K562 (cell line): Measurements from ENCODE around the gene PLD1. TPM values are rescaled to one million over a fixed set of nuclear protein-coding genes. Genes with fewer than 3 reads are reported as not detected.
A peak's percentile ranks its signal among the peaks of the same experiment; 100 is the strongest.

Source experiments
- ATAC-seq: fragments of 200-7000 bp; cut with Tn5 transposase; 3 replicates; pipeline ENCODE4 v1.9.1; 2020; ENCODE audit warnings: moderate library complexity
- BruUV-seq: library from RNA; stranded (reverse); fragments of 400-500 nt; replicated peaks from 2 replicates; lab custom pipeline; 2021; lab: Mats Ljungman, UMichigan
- CTCF ChIA-PET: fragments of 300-600 bp; formaldehyde crosslinking; extraction: SDS; loops from one replicate; lab custom pipeline; 2021; ENCODE audit warnings: low intra/inter-chr PET ratio; lab: Yijun Ruan, JAX
- POLR2A ChIA-PET: fragments of 300-600, 350-650 bp; sonication (Branson Sonifier 250); formaldehyde crosslinking; extraction: SDS; loops from one replicate; lab custom pipeline; 2021; ENCODE audit warnings: antibody characterized with exemption, inconsistent platforms; lab: Yijun Ruan, JAX
- DNase-seq, 4 experiments: peaks; one replicate each; pipeline versions ENCODE4 v3.0.0 to v3.0.0-alpha.2; 2011 to 2018; ENCODE audit warnings: low spot score in 3 of 4, mixed read lengths in 3 of 4; ENCODE audit errors: extremely low read depth in 1 of 4
- FAIRE-seq: peaks from 2 replicates; lab custom pipeline; 2011; peaks lifted over from hg19 to GRCh38; lab: Jason Lieb, UNC
- H2AFZ ChIP-seq: 2 replicates; pipeline ENCODE4 v1.6.0; 2011; ENCODE audit warnings: low read depth, low read length, control low read depth, inconsistent platforms
- H3K27ac ChIP-seq: fragments of 200-600 bp; 3 replicates; pipeline ENCODE4 v1.8.0; 2011; ENCODE audit warnings: low read depth, mild to moderate bottlenecking, control low read depth, inconsistent platforms, low read length, moderate library complexity, mixed read lengths; ENCODE audit errors: extremely low read depth
- H3K27me3 ChIP-seq, 2 experiments: fragments of 300-600 bp in 1 of 2; 2 replicates in 1 of 2; 3 replicates in 1 of 2; pipeline versions ENCODE4 v1.6.0 to v1.8.0; 2011; ENCODE audit warnings: inconsistent platforms in 2 of 2, low read length in 2 of 2, mild to moderate bottlenecking in 1 of 2, mixed read lengths in 1 of 2, moderate library complexity in 1 of 2; ENCODE audit not compliant: control insufficient read depth in 2 of 2, insufficient read depth in 2 of 2
- H3K36me3 ChIP-seq: fragments of 300-600 bp; 3 replicates; pipeline ENCODE4 v1.8.0; 2011; ENCODE audit warnings: mild to moderate bottlenecking, low read length, inconsistent platforms; ENCODE audit not compliant: control insufficient read depth, insufficient read depth
- H3K4me1 ChIP-seq, 2 experiments: fragments of 200-600 bp in 1 of 2; replicated peaks in 1 of 2; 2 replicates in 1 of 2; 3 replicates in 1 of 2; pipeline versions ENCODE4 v1.5.1 to v1.8.0; 2011; ENCODE audit warnings: inconsistent platforms in 2 of 2, low read length in 2 of 2, mild to moderate bottlenecking in 1 of 2, mixed read lengths in 1 of 2, moderate library complexity in 1 of 2; ENCODE audit not compliant: control insufficient read depth in 2 of 2, insufficient read depth in 2 of 2
- H3K4me2 ChIP-seq: 2 replicates; pipeline ENCODE4 v1.6.1; 2011; ENCODE audit warnings: low read length, control low read depth, inconsistent platforms, mixed read lengths; ENCODE audit not compliant: insufficient read depth
- H3K4me3 ChIP-seq: fragments of 200-600 bp; sonication (generic), shearing (Covaris generic); 2 replicates; pipeline ENCODE4 v1.5.1; 2016; ENCODE audit warnings: control low read depth, inconsistent platforms
- H3K79me2 ChIP-seq: fragments of 200-600 bp; 3 replicates; pipeline ENCODE4 v1.8.0; 2011; ENCODE audit warnings: low read length, inconsistent platforms; ENCODE audit not compliant: control insufficient read depth, insufficient read depth
- H3K9ac ChIP-seq, 2 experiments: 2 replicates each; pipeline versions ENCODE4 v1.6.0 to v1.6.1; 2011; ENCODE audit warnings: low read depth in 2 of 2, low read length in 2 of 2, control low read depth in 1 of 2, inconsistent platforms in 1 of 2, mild to moderate bottlenecking in 1 of 2, mixed read lengths in 1 of 2; ENCODE audit not compliant: insufficient read depth in 1 of 2
- H3K9me1 ChIP-seq: one replicate; pipeline ENCODE4 v1.6.0; 2011; ENCODE audit warnings: inconsistent platforms, mild to moderate bottlenecking, low read length, moderate library complexity; ENCODE audit not compliant: control insufficient read depth, insufficient read depth
- H3K9me3 ChIP-seq: replicated peaks from 2 replicates; pipeline ENCODE4 v1.5.1; 2011; ENCODE audit warnings: low read depth, low read length, inconsistent platforms; ENCODE audit not compliant: control insufficient read depth, insufficient read depth
- H4K20me1 ChIP-seq: replicated peaks from 2 replicates; pipeline ENCODE4 v1.6.1; 2011; ENCODE audit warnings: low read length, inconsistent platforms, mixed read lengths; ENCODE audit not compliant: control insufficient read depth, insufficient read depth
- ARID1B ChIP-seq: fragments of 450-650 bp; IDR thresholded peaks from 2 replicates; pipeline ENCODE4 v1.6.1; 2016; ENCODE audit warnings: antibody characterized with exemption, mild to moderate bottlenecking, inconsistent platforms
- ASH1L ChIP-seq: fragments of 450-650 bp; IDR thresholded peaks from 2 replicates; pipeline ENCODE4 v1.6.1; 2018; ENCODE audit warnings: borderline replicate concordance, mild to moderate bottlenecking, low read depth; ENCODE audit not compliant: partially characterized antibody
- CREBBP ChIP-seq: IDR thresholded peaks from one replicate; pipeline ENCODE4 v1.6.1; 2012; ENCODE audit warnings: low read depth, mild to moderate bottlenecking, control low read depth, inconsistent platforms, low read length
- FOXK1 ChIP-seq: sonication (generic); formaldehyde crosslinking; IDR thresholded peaks from 2 replicates; pipeline ENCODE4 v1.8.0; 2022; ENCODE audit warnings: missing genetic modification reagents, mild to moderate bottlenecking, borderline replicate concordance
- MYNN ChIP-seq, 2 experiments: sonication (generic); formaldehyde crosslinking in 1 of 2; IDR thresholded peaks; 2 replicates each; pipeline versions ENCODE4 v1.5.0 to v1.6.1; 2016 to 2020; ENCODE audit warnings: antibody characterized with exemption in 1 of 2, missing genetic modification reagents in 1 of 2
- RAD21 ChIP-seq, 2 experiments: fragments of 250-450 bp in 1 of 2; fragments of 450-650 bp in 1 of 2; sonication (Bioruptor Pico) in 1 of 2; formaldehyde crosslinking in 1 of 2; IDR thresholded peaks in 1 of 2; conservative IDR thresholded peaks in 1 of 2; 2 replicates each; pipeline versions ENCODE4 v1.4.0 to v1.8.0; 2020 to 2022; ENCODE audit warnings: mild to moderate bottlenecking in 2 of 2, moderate library complexity in 1 of 2
- RBFOX2 ChIP-seq: fragments of 200-400 bp; formaldehyde crosslinking; IDR thresholded peaks from 2 replicates; pipeline ENCODE4 v1.6.1; 2017; ENCODE audit warnings: low read depth, mild to moderate bottlenecking, low read length, moderate library complexity
- RFX5 ChIP-seq: IDR thresholded peaks from 2 replicates; pipeline ENCODE4 v1.6.1; 2011; ENCODE audit warnings: low read depth, mild to moderate bottlenecking, improper control_type of control experiment, low read length
- SRSF7 ChIP-seq: fragments of 200-400 bp; formaldehyde crosslinking; optimal IDR thresholded peaks from 2 replicates; pipeline ENCODE3; 2017; ENCODE audit warnings: mild to moderate bottlenecking, low read depth, low read length
- TBP ChIP-seq: optimal IDR thresholded peaks from 2 replicates; pipeline ENCODE3; 2011; ENCODE audit warnings: low read depth, low read length, improper control_type of control experiment
- TCF3 ChIP-seq: sonication (generic); formaldehyde crosslinking; IDR thresholded peaks from 2 replicates; pipeline ENCODE4 v1.4.0; 2020; ENCODE audit warnings: mild to moderate bottlenecking, missing genetic modification reagents
- TEAD1 ChIP-seq, 2 experiments: fragments of 450-650 bp in 1 of 2; sonication (generic) in 1 of 2; formaldehyde crosslinking; IDR thresholded peaks; 2 replicates each; pipeline versions ENCODE4 v1.4.0 to v1.8.0; 2020 to 2022; ENCODE audit warnings: mild to moderate bottlenecking in 2 of 2, missing genetic modification reagents in 1 of 2
- ZC3H4 ChIP-seq: sonication (generic); formaldehyde crosslinking; IDR thresholded peaks from 2 replicates; pipeline ENCODE4 v1.9.0; 2021; ENCODE audit warnings: missing genetic modification reagents, borderline replicate concordance
- ZNF146 ChIP-seq: IDR thresholded peaks from one replicate; pipeline ENCODE4 v1.6.1; 2018; ENCODE audit warnings: missing compliant biosample characterization; ENCODE audit not compliant: unreplicated experiment
- ZNF174 ChIP-seq: fragments of 250-450 bp; sonication (Bioruptor Pico); IDR thresholded peaks from 2 replicates; pipeline ENCODE4 v1.4.0; 2020; ENCODE audit warnings: mild to moderate bottlenecking
- ZNF175 ChIP-seq: fragments of 200-800 bp; sonication (Bioruptor generic); IDR thresholded peaks from 2 replicates; pipeline ENCODE4 v1.6.1; 2016; ENCODE audit warnings: low read depth, mild to moderate bottlenecking, missing genetic modification characterization, missing compliant biosample characterization
- ZNF197 ChIP-seq: fragments of 200-800 bp; sonication (Bioruptor generic); IDR thresholded peaks from 2 replicates; pipeline ENCODE4 v1.6.1; 2016; ENCODE audit warnings: low read depth, missing genetic modification characterization, missing compliant biosample characterization
- ZNF316 ChIP-seq: fragments of 450-650 bp; IDR thresholded peaks from 2 replicates; pipeline ENCODE4 v1.6.1; 2016
- WGBS: fragments of 100-300 bp; shearing (Covaris generic); methylation state at CpG from one replicate; pipeline ENCODE4 v1.1.6; 2016; ENCODE audit warnings: low coverage, mixed read lengths; ENCODE audit not compliant: insufficient coverage; ENCODE audit errors: missing lambda C conversion rate; 5-methylcytosine and 5-hydroxymethylcytosine counted together
- in situ Hi-C: fragments of 300-500 bp; cut with MboI; formaldehyde crosslinking; loops from 4 replicates; pipeline ENCODE4 v1.15.0; 2018; ENCODE audit warnings: inconsistent platforms, mixed read lengths
- intact Hi-C: fragments of 100-400 bp; cut with micrococcal nuclease; formaldehyde crosslinking; loops from 2 replicates; pipeline ENCODE4 v1.14.2; 2022
- polyA plus RNA-seq, 8 experiments: library from polyadenylated mRNA; depleted of rRNA in 4 of 8; stranded (reverse) in 5 of 8; unstranded in 3 of 8; fragments of >200 nt; fragmentation: Nextera tagmentation in 2 of 8; fragmentation: Illumina TruSeq in 1 of 8; extraction: Ambion mirVana in 2 of 8; extraction: Trizol in 1 of 8; gene quantifications; 2 replicates each; pipeline versions ENCODE4 v1.2.1 to v1.2.3, GENCODE V29; 2011 to 2014; ENCODE audit warnings: inconsistent platforms in 1 of 8, missing spikeins in 1 of 8
- total RNA-seq, 7 experiments: library from RNA; depleted of rRNA in 6 of 7; stranded (reverse); fragments of >200 nt in 6 of 7; fragmentation: Illumina TruSeq in 2 of 7; extraction: Trizol in 2 of 7; gene quantifications; 2 replicates each; pipeline versions ENCODE4 v1.2.1 to v1.2.3, GENCODE V29; 2011 to 2021; ENCODE audit warnings: low replicate concordance in 1 of 7
- TF ChIP-seq, protein P1 (sequence below): fragments of 450-650 bp; IDR thresholded peaks from 2 replicates; pipeline ENCODE4 v1.6.1; 2016; ENCODE audit warnings: borderline replicate concordance
- TF ChIP-seq, protein P2 (sequence below): fragments of 250-450 bp; sonication (Bioruptor Pico); IDR thresholded peaks from 2 replicates; pipeline ENCODE4 v1.4.0; 2020; ENCODE audit warnings: mild to moderate bottlenecking, moderate library complexity

PLD1 gene
- total and polyA plus RNA-seq, 9 of the 15 experiments (the other 6 are each of a cell fraction or from before 2014, with no cell fraction given), result 8.4 to 26.1 (median 18.6) TPM

DNA sequence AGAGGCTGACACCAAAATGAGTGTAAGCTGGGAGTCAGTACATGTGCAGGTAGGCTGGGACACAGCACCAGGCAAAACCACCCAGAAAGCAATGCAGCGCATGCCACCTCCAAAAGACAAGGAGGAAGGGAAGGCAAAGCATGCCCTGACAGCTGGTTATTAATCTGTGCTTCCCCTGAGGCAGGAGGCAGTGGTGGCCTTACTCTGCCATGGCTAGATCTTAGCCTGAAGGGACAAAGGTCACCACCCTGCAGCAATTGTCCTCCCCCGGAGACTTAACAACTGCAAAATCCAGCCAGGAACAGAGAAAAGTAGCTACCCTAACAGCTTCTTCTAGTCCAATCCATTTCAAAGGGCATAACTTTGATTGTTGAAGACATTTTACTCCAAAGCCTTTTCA lies 73.7 kb downstream of the PLD1 start:
- no peak for ATAC-seq
- intact Hi-C loops, result no loop called here

DNA sequence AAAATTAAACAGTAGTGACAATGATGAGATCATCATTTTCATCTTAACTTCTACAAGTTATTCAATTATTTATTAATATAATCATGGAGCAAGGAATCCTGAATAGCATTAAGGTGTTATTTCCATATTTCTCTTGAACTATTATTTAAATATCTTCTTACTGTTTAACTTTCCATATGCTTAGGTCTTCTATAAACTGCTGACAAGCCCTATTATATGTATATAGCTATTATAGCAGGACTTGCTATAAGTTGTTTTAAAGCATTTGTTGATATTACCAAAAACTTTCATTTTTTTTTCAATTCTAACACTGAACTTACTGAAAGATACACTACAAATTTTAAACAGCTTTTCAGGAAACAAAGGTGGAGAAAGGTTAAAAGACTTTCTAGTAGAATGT lies 76.7 kb downstream of the PLD1 start:
- ChIA-PET CTCF (no interaction called here), POLR2A (interaction anchor here (0.6 kb wide), 1 partner anchor 36 kb away, joined by 3 read pairs; no protein-coding TSS in a partner anchor)
- Histone ChIP-seq H4K20me1 (no peaks in the 10 kb centered on the region), H3K79me2 (no peaks in the 10 kb centered on the region), H3K27ac (no peak overlapping the region), H3K9ac (no peak overlapping the region), H3K4me3 (no peak overlapping the region), H3K4me2 (no peak overlapping the region), H3K9me1 (no peaks in the 10 kb centered on the region), H3K9me3 (no peaks in the 10 kb centered on the region), H3K36me3 (peaks cover 3% of the 10 kb centered on the region; the same call in 2 of the 3 replicates), H2AFZ (no peak overlapping the region), H3K27me3 (no peaks in the 10 kb centered on the region), H3K4me1 (no peaks in the 10 kb centered on the region)
- ATAC-seq (no peak), FAIRE-seq (no peak), DNase-seq (no peak)
- intact Hi-C loops, result no loop called here
- in situ Hi-C loops, result no loop called here
- BruUV-seq, result no TSS peak
- TF ChIP-seq SRSF7, result no peak
- no peak for TF ChIP-seq ZC3H4 (CRISPR knock-in tag)
- TF ChIP-seq, protein P1, sequence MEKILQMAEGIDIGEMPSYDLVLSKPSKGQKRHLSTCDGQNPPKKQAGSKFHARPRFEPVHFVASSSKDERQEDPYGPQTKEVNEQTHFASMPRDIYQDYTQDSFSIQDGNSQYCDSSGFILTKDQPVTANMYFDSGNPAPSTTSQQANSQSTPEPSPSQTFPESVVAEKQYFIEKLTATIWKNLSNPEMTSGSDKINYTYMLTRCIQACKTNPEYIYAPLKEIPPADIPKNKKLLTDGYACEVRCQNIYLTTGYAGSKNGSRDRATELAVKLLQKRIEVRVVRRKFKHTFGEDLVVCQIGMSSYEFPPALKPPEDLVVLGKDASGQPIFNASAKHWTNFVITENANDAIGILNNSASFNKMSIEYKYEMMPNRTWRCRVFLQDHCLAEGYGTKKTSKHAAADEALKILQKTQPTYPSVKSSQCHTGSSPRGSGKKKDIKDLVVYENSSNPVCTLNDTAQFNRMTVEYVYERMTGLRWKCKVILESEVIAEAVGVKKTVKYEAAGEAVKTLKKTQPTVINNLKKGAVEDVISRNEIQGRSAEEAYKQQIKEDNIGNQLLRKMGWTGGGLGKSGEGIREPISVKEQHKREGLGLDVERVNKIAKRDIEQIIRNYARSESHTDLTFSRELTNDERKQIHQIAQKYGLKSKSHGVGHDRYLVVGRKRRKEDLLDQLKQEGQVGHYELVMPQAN, result no peak
- peak; percentile 55 for TF ChIP-seq ZNF316
- no peak for TF ChIP-seq ASH1L
- TF ChIP-seq ZNF174 (CRISPR knock-in tag), result no peak
- TF ChIP-seq, protein P2, sequence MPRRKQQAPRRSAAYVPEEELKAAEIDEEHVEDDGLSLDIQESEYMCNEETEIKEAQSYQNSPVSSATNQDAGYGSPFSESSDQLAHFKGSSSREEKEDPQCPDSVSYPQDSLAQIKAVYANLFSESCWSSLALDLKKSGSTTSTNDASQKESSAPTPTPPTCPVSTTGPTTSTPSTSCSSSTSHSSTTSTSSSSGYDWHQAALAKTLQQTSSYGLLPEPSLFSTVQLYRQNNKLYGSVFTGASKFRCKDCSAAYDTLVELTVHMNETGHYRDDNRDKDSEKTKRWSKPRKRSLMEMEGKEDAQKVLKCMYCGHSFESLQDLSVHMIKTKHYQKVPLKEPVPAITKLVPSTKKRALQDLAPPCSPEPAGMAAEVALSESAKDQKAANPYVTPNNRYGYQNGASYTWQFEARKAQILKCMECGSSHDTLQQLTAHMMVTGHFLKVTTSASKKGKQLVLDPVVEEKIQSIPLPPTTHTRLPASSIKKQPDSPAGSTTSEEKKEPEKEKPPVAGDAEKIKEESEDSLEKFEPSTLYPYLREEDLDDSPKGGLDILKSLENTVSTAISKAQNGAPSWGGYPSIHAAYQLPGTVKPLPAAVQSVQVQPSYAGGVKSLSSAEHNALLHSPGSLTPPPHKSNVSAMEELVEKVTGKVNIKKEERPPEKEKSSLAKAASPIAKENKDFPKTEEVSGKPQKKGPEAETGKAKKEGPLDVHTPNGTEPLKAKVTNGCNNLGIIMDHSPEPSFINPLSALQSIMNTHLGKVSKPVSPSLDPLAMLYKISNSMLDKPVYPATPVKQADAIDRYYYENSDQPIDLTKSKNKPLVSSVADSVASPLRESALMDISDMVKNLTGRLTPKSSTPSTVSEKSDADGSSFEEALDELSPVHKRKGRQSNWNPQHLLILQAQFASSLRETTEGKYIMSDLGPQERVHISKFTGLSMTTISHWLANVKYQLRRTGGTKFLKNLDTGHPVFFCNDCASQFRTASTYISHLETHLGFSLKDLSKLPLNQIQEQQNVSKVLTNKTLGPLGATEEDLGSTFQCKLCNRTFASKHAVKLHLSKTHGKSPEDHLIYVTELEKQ (CRISPR knock-in tag), result no peak

More for the DNA sequence above, 73.7 kb downstream of the PLD1 start:
- no peak overlapping the region for H2AFZ ChIP-seq
- no peak for FAIRE-seq
- 89% methylated on average over 2 of the region's 2 CpGs for WGBS
- H3K27ac ChIP-seq, result no peak overlapping the region
- peaks cover 3% of the 10 kb centered on the region; the same call in 1 of the 3 replicates for H3K36me3 ChIP-seq
- H3K4me3 ChIP-seq, result no peak overlapping the region
- H3K9me1 ChIP-seq, result no peaks in the 10 kb centered on the region
- POLR2A ChIA-PET, result interaction anchor here (0.6 to 1.1 kb wide), 2 partner anchors 8 to 52 kb away, joined by 3 to 5 read pairs; no protein-coding TSS in a partner anchor
- H3K4me2 ChIP-seq, result no peak overlapping the region
- no peak for TF ChIP-seq RFX5
- no peak for TF ChIP-seq ZNF197 (CRISPR knock-in tag)
- no peak for TF ChIP-seq CREBBP
- TF ChIP-seq ARID1B, result no peak
- no peak for TF ChIP-seq RBFOX2
- TF ChIP-seq FOXK1 (CRISPR knock-in tag), result no peak
- no peak for TF ChIP-seq TCF3 (CRISPR knock-in tag)
- no peak for TF ChIP-seq RAD21 (CRISPR knock-in tag; conservative IDR thresholded peaks at IDR 0.05 in 1 of 2, IDR thresholded peaks at IDR 0.05 in 1 of 2)
- TF ChIP-seq ZNF146 (CRISPR knock-in tag), result no peak
- TF ChIP-seq MYNN (IDR thresholded peaks at IDR 0.05), result no peak
- no peak for TF ChIP-seq MYNN (CRISPR knock-in tag; IDR thresholded peaks at IDR 0.05)
- no peak for TF ChIP-seq TBP
- no peak for TF ChIP-seq ZNF175
- no peak for TF ChIP-seq TEAD1 (CRISPR knock-in tag; IDR thresholded peaks at IDR 0.05)
- TF ChIP-seq, all 486 proteins: peak for 0
- BruUV-seq, result no TSS peak
- no peaks in the 10 kb centered on the region for H3K4me1 ChIP-seq
- H3K79me2 ChIP-seq, result no peaks in the 10 kb centered on the region
- no peak overlapping the region for H3K9ac ChIP-seq
- H4K20me1 ChIP-seq, result no peaks in the 10 kb centered on the region
- in situ Hi-C loops, result no loop called here
- CTCF ChIA-PET, result no interaction called here
- no peaks in the 10 kb centered on the region for H3K27me3 ChIP-seq
- H3K9me3 ChIP-seq, result no peaks in the 10 kb centered on the region
- no peak for DNase-seq
